ENCODE results near the gene TSGA10IP.
A peak's percentile ranks its signal among the peaks of the same experiment; 100 is the strongest.

Gene TSGA10IP

DNA sequence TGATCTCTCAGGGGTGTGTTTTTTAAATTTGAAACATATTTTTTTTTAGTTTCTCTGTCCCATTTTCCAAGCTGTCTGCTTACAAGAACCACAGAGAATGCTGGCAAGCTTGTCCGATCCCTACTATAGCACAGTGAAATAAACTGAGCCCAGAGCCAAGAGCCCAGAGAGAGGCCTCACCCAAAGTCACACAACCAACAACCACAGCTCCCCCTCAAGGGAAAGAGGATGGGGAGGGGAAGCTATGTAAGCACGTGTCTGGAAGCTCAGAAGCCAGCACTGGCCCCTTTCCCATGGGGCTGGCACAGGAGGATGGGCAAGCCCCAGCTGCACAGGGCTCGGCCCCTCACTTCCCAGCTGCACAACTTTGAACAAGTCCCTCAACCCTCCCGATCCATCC, 13.0 kb downstream of the TSGA10IP start:
- no peak for DNase-seq (ENCODE audit: low read depth)
- TF ChIP-seq, protein P1, sequence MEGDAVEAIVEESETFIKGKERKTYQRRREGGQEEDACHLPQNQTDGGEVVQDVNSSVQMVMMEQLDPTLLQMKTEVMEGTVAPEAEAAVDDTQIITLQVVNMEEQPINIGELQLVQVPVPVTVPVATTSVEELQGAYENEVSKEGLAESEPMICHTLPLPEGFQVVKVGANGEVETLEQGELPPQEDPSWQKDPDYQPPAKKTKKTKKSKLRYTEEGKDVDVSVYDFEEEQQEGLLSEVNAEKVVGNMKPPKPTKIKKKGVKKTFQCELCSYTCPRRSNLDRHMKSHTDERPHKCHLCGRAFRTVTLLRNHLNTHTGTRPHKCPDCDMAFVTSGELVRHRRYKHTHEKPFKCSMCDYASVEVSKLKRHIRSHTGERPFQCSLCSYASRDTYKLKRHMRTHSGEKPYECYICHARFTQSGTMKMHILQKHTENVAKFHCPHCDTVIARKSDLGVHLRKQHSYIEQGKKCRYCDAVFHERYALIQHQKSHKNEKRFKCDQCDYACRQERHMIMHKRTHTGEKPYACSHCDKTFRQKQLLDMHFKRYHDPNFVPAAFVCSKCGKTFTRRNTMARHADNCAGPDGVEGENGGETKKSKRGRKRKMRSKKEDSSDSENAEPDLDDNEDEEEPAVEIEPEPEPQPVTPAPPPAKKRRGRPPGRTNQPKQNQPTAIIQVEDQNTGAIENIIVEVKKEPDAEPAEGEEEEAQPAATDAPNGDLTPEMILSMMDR (conservative IDR thresholded peaks at IDR 0.05; ENCODE audit: low read depth, low read length), result no peak
- no peak overlapping the region for H3K4me3 ChIP-seq (ENCODE audit: low read depth, low read length)

DNA sequence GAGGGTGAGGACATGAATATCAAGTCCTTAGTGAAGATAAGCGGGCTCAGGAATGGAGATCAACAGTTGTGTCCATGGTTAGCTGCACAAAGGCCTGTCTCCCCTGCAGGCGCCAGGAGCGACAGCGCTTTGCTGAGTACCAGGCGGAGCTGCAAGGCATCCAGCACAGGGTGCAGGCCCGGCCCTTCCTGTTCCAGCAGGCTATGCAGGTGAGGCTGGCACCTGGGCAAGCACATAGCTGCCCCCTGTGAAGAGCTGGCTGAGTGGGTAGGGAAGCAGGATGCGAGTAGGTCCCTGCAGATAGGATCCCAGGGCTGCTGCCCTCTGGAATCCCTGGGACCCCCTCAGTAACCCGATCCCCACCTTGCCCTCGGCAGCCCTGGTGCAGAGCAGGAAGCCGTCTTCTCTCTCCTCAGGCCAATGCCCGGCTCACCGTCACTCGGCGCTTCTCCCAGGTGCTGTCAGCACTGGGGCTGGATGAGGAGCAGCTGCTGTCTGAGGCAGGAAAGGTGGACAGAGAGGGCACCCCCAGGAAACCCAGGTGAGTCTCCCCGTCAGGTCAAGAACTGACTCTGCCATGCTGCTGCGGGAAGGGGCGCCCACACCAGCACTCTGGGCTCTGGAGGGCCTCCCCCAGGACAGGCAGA, 13.6 kb downstream of the TSGA10IP start:
- no peak overlapping the region for H3K4me3 ChIP-seq (ENCODE audit: low read depth, low read length)
- no peak for DNase-seq (ENCODE audit: low read depth)
- TF ChIP-seq, protein P1 (conservative IDR thresholded peaks at IDR 0.05; ENCODE audit: low read depth, low read length), result no peak

DNA sequence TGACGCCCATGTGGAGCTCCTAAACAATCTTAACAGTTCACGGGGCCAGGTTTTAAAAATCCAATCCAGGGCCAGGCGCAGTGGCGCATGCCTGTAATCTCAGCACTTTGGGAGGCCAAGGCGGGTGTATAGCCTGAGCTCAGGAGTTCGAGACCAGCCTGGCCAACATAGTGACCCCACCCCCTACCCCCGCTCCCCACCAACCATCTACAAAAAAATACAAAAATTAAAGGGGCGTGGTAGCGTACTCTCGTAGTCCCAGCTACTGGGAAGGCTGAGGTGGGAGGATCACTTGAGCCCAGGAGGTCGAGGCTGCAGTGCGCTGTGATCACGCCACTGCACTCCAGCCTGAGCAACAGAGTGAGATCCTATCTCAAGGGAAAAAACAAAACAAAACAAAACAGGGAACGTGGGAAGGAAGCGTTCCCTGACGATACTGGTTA, 15.6 kb downstream of the TSGA10IP start:
- TF ChIP-seq, protein P1 (conservative IDR thresholded peaks at IDR 0.05; ENCODE audit: low read depth, low read length), result no peak
- no peak for DNase-seq (ENCODE audit: low read depth)
- peak overlapping the region; percentile 86 for H3K4me3 ChIP-seq (ENCODE audit: low read depth, low read length)

DNA sequence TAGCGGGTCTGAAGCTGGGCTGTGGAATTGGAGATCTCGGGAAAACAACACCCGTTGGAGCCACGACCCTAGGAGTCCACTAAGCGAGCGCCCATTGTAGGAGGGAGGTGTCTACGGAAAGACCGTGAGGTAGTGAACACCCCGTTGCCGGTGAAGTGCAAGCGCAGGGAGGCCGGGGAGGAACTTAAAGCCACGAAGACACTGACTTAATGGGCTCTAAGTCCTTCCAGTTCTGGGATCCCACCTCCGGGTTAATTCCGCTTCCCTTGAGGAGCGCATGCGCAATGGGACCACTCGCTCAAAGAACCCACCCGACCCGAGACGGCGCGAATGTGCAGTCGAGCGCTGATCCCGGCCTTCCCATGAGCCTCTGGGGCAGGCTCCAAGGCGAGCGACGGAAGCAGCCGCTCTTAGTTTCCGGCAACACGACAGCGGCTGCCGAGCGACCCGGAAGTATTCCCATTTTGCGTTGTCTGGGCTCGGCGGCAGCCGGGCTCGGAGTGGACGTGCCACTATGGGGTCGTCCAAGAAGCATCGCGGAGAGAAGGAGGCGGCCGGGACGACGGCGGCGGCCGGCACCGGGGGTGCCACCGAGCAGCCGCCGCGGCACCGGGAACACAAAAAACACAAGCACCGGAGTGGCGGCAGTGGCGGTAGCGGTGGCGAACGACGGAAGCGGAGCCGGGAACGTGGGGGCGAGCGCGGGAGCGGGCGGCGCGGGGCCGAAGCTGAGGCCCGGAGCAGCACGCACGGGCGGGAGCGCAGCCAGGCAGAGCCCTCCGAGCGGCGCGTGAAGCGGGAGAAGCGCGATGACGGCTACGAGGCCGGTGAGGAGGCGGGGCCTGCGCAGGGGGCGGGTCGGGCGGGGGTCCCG, 16.2 kb downstream of the TSGA10IP start, which contains the start of gene SART1:
Gene SART1, plus strand, starts transcription at position 468 of the 874 bp plus-strand sequence. Its CDS starts 47 bp downstream, at position 515.
- peak within 1 kb of the TSS; percentile 86 for H3K4me3 ChIP-seq (ENCODE audit: low read depth, low read length)
- peak; percentile 99 for DNase-seq (ENCODE audit: low read depth)
- TF ChIP-seq, protein P1 (conservative IDR thresholded peaks at IDR 0.05; ENCODE audit: low read depth, low read length), result no peak

DNA sequence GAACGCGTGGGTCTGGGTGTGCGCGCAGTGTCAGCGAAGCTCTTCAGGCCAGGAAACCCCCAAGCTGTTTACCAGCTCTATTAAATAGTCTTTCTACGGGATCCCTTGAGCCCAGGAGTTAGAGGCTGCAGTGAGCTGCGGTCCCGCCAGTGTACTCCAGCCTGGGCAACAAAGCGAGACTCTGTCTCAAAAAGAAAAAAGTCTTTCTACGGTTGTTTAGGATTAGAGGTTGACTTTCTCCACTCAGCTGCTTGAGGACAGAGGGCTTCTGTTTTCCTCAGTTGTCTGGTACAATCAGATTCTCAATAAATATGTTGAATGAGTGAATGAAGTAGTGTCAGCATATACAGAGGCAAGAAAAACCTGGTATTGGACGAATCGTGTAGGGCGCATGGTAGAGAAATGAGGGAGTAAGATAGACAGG, 16.9 kb downstream of the TSGA10IP start:
- no peak for DNase-seq (ENCODE audit: low read depth)
- peak overlapping the region; percentile 86 for H3K4me3 ChIP-seq (ENCODE audit: low read depth, low read length)

DNA sequence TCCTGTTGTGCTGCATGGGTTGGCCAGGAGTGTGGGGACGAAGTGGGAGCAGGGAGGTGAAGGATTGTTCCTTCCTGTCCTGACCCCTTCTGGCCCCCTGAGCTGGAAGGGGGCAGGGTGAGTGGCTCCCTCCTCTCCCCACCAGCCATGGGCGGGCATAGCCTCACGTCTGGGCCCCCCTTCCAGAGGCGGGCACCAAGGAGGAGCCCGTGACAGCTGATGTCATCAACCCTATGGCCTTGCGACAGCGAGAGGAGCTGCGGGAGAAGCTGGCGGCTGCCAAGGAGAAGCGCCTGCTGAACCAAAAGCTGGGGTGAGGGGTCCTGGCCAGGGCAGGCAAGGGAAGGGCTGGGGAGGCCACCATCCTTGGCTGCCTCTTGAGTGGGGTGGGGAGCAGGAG, 19.6 kb downstream of the TSGA10IP start:
- TF ChIP-seq, protein P1 (conservative IDR thresholded peaks at IDR 0.05; ENCODE audit: low read depth, low read length), result no peak
- H3K4me3 ChIP-seq (ENCODE audit: low read depth, low read length), result no peak overlapping the region
- no peak for DNase-seq (ENCODE audit: low read depth)

More for the DNA sequence above, 16.9 kb downstream of the TSGA10IP start:
- TF ChIP-seq, protein P1 (conservative IDR thresholded peaks at IDR 0.05; ENCODE audit: low read depth, low read length), result no peak

Measured in choroid plexus epithelial cell (primary cell).